SH-SY5Y (cell line): ENCODE measurements around the gene FBXO15.

ENCODE experiments used
- GATA2 ChIP-seq: IDR thresholded peaks from 2 replicates; pipeline ENCODE4 v1.6.1; 2011; ENCODE audit warnings: mild to moderate bottlenecking, low read depth, low read length
- GATA3 ChIP-seq: IDR thresholded peaks from 2 replicates; pipeline ENCODE4 v1.6.1; 2011; ENCODE audit warnings: low read depth, mild to moderate bottlenecking, low read length, moderate library complexity

DNA sequence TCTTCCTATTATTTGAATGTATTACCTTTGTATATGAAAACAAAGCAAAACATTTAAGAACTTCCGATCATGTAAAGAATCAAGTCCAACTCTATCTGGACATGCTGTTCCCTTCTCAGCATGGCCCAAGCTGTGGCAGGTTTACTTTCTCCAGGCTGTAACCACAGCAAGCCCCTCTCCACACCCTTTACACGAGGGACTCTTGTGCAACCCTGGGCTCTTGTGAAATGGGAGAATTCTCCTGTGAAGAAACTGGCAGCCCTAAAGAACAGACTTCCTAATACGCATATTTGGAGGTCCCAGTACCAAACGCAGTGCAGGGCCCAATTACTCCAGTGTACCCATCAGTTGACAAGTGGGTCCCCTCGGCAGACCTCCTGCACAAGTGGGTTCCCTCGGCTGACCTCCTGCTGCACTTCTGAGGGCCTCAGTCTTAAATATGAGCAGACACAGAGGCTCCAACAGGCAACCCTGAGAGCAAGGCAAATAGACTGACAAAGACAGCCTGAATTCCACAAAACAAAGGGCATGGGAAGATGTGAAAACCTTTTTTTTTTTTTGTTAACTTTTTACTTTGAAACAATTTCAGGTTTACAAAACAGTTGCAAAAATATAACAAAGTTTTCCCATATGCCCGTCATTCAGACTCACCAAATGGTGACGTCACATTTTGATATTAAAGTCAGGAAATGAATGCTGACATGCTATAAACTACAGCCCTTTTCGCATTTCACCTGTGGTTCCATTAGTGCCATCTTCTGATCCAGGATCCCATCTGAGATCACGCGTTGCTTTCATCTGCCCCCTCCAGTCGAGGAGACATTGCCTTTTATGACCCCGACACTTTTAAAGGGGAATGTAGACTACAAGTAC is 78.2 kb downstream of the FBXO15 start:
- TF ChIP-seq GATA2, result no peak
- TF ChIP-seq GATA3, result no peak
